22Rv1 (cell line): ENCODE results near the gene P2RX3.

Experiments used
- ZFX ChIP-seq: fragments of 450-650 bp; IDR thresholded peaks from 2 replicates; pipeline ENCODE4 v1.6.1; 2017; ENCODE audit warnings: antibody characterized with exemption, borderline replicate concordance
- TF ChIP-seq, protein P1 (sequence below): fragments of 450-650 bp; IDR thresholded peaks from 2 replicates; pipeline ENCODE4 v1.5.1; 2017; ENCODE audit warnings: mild to moderate bottlenecking

DNA sequence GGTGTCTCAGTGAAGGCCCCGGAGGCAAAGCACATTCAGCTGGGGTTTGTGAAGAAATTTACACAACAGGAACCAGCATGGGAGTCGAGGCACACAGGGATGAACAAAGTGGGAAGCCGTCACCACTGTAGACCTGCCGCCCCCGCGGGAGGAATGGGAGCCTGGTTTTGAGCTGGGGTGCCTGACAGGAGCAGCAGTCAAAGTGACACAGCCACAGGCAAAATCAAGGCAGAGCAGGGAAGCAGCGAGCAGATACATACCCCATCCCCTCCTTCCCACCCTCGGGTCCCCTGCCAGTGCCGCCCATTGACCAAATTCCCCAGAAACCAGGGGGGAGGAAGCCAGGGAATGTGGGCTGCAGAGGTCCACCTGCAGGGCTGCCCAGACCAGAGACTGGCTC, 20.8 kb downstream of the P2RX3 start:
- TF ChIP-seq, protein P1, sequence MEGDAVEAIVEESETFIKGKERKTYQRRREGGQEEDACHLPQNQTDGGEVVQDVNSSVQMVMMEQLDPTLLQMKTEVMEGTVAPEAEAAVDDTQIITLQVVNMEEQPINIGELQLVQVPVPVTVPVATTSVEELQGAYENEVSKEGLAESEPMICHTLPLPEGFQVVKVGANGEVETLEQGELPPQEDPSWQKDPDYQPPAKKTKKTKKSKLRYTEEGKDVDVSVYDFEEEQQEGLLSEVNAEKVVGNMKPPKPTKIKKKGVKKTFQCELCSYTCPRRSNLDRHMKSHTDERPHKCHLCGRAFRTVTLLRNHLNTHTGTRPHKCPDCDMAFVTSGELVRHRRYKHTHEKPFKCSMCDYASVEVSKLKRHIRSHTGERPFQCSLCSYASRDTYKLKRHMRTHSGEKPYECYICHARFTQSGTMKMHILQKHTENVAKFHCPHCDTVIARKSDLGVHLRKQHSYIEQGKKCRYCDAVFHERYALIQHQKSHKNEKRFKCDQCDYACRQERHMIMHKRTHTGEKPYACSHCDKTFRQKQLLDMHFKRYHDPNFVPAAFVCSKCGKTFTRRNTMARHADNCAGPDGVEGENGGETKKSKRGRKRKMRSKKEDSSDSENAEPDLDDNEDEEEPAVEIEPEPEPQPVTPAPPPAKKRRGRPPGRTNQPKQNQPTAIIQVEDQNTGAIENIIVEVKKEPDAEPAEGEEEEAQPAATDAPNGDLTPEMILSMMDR, result no peak
- no peak for TF ChIP-seq ZFX
